Gastrocnemius medialis (tissue), 4 donors: ENCODE results near the gene ACOXL.
"Not testable (repeated sequence)": the region's sequence is repeated elsewhere in the genome, so short reads cannot be mapped to it uniquely, and the experiment has no call there.

Experiments
- CTCF ChIP-seq, 5 experiments: fragments of 450-650 bp in 3 of 5; fragments of 200-600 bp in 2 of 5; sonication (generic) in 2 of 5; IDR thresholded peaks in 4 of 5; conservative IDR thresholded peaks in 1 of 5; 1 replicate in 4 of 5; 2 replicates in 1 of 5; pipeline ENCODE4 v1.5.1; 2016 to 2019; ENCODE audit warnings: antibody characterized with exemption in 5 of 5, mild to moderate bottlenecking in 3 of 5, moderate library complexity in 3 of 5
- POLR2A ChIP-seq, 2 donors: fragments of 450-650 bp; IDR thresholded peaks; one replicate each; pipeline ENCODE4 v1.6.1; 2017; ENCODE audit warnings: antibody characterized with exemption in 2 of 2, mild to moderate bottlenecking in 2 of 2, moderate library complexity in 2 of 2

- TF ChIP-seq CTCF (IDR thresholded peaks at IDR 0.05 in 4 of 5, conservative IDR thresholded peaks at IDR 0.05 in 1 of 5); POLR2A (IDR thresholded peaks at IDR 0.05): not testable (repeated sequence)
These were observed 350.3 kb downstream of the ACOXL start for GRCh38 chr2:111082659-111083058.
